NCI-H526 treated with DMSO at 0.1 percent for 48 hours (cell line): ENCODE data around the gene TGFBRAP1.
A peak's percentile ranks its signal among the peaks of the same experiment; 100 is the strongest.
"Not testable (repeated sequence)": the region's sequence is repeated elsewhere in the genome, so short reads cannot be mapped to it uniquely, and the experiment has no call there.

Experiments
- DNase-seq: peaks from one replicate; lab custom pipeline; 2025; lab: John Stamatoyannopoulos, UW

The TGFBRAP1 gene

DNA sequence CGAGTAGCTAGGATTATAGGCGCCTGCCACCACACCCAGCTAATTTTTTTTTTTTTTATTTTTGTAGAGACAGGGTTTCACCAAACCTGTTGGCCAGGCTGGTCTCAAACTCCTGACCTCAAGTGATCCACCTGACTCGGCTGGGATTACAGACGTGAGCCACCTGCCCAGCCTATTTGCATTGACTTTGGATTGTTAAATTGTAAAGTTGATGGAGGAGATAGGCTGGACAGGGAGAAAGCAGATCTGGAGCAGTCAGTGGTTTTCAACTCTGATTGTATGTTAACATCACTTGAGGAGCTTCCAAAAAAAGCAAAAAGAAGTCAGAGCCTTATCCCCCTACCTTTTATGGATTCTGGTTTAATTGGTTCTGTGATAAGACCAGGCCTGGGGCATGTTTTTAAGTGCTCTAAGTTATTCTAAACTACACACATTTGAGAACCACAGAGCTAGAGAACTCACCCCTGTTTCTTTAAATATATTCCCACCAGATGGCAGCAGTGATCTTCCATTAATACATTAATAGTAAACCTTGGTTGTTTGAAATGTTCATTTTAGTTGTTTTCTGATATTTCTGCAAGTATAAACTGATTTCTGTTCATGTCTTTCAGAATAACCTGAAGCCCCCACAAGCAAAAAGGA, 15.3 kb upstream of the TGFBRAP1 start:
- DNase-seq = no peak

DNA sequence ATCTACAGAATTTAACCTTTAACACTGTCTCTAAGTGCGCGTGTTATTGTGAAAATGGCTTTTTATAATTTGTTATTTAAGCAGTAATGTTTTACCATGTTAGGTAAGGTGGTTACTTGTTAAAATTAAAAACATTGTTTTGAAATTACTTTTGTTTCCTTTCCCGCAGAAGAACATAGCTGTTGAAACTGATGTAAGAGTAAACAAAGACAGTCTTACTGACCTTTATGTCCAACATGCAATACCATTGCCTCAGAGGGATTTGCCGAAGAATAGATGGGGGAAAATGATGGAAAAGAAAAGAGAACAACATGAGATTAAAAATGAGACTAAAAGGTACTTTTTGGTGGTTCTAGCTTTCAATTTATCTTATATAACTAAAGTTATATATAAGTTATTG, 9.9 kb upstream of the TGFBRAP1 start:
- DNase-seq = no peak

DNA sequence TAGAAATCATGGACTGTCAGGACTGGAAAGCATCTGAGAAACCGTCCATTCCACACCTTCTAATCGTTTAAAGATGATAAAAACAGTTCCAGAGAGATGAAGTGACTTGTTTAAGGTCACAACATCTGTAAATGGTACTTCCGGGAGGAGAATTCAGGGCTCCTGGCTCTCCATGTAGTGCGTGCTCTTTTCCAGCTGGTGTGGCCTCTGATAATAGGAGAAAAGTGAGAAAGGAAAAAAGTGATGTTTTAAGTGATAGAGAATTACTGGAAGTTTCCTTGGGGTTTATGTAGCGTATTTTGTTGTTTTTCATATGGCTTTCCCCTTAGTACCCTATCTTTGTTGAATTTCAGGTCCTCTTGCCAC, 8.5 kb upstream of the TGFBRAP1 start:
- no peak for DNase-seq

DNA sequence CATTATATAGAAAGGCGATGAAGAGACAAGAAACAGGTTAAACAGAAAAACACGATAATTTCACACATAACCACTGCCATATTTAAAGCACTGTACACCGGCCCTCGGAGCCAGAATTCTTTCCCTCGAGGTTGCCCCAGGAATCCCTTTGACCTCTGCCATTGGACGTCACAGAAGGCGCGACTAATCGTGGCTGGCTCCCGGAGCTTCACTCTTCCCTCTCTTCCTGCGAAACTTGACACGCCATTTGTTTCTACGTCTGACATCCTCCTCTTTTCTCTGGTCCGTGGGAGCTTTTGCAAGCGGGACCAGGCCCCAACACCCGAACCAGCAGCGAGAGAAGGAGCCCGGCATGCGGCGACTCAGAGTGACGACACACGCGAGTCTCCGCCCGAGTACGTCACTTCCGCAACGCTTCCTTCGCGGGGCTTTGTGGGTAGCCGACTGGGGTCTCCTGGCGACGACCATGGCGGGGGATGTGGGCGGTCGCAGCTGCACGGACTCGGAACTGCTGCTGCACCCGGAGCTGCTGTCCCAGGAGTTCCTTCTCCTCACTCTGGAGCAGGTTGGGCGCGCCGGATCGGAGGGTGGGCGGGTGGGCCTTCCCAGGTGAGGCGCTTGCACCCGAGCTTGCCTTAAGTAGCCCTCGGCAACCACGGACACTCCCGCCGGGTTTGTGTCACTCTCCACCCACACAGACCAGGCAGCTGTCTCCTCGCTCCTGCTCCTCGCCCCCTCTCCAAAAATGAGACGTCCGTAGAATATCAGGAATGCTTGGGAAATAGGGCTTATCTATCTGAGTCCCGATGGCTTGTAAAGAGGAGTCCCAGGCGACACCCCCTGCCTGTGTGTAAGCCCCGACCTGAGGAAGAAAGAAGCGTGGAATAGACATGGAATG, 7.8 kb upstream of the TGFBRAP1 start, which contains the start of gene C2orf49:
Gene C2orf49 (plus strand): TSS at position 419 of the 898 bp plus-strand sequence. CDS start 48 bp downstream, at position 467.
- peak; percentile 92 for DNase-seq

DNA sequence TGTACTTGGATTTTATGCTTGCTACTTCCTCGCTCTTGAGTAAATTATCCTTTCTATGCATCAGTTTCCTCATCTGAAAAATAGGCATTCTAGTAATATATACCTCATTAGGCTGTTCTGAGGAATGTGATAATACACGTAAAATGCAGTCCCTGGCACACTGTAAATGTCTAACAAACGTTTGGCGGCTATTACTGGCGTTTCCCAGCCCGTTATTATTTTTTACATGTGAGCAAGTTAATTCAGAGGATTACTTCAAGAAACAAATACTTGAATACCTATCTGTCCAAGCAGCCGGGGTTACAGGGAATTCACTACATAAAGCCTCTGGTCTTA, 7.2 kb upstream of the TGFBRAP1 start:
- DNase-seq = no peak

DNA sequence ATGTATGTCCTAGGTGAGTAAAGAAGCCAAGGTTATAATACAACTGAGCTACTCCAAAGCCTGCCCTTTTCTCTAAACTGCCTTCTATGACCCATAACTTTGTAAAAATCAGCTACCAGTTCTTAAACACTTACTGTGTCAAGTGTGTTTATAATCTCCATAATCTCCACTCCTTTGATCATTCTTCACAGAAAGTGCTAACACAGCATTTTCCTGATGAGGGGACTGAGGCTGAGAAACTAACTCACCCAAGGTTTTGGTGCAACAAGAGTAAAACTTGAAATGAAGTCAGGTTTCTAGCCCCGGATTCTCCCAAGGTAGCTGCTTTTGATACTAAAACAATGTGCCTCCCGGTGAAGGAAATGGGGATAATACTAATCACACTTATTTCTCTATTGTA, 5.9 kb upstream of the TGFBRAP1 start:
- DNase-seq = no peak

DNA sequence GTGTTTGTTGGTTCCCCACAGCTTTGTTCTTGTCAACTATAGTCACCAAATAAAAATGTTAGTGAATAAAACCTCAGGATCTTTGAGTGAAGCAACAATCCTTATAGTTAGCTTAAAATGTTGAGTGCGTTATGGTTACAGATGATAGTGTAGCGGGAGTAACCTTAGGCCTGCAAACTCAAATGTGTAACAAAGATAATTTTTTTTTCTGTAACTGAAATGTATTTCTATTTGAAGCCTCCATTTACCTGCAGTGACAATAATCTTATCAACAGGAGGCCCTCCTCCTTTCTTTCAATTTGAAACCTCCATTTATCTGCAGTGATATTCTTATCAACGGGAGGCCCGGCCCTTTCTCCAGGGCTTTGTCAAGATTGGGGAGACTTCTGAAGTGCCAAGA, 4.7 kb upstream of the TGFBRAP1 start:
- no peak for DNase-seq

DNA sequence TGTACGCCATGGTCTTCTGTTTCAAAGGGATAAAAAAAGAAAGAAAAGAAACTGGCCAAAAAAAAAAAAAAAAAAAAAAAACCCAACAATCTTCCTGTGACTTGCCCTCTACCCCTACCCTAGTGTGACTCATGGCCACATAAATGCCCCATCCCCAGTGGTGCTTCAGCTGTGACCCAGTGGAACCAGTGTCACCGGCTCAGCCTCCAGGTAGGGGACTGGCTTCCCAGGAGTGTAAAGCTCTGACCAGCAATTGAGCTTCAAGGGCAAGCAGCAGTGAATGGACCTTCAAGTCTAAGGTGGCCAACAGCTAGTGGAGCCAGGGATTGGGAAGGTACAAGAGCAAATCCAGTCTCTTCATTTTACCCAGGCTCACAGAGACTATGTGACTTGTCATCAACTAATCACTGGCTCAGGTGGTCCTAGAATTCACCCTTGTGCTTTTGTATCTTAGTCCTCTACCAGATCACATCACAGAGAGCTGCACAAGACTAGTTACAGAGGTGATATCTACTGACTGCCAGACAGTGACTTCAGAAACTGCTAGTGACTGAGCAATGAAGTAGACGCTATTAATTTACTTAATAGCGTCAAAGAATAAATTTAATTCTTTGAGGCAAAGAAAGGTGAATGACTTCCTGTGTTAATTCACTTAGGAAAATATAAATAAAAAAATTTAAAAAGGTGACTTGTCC, 1.3 kb upstream of the TGFBRAP1 start:
- DNase-seq = no peak

DNA sequence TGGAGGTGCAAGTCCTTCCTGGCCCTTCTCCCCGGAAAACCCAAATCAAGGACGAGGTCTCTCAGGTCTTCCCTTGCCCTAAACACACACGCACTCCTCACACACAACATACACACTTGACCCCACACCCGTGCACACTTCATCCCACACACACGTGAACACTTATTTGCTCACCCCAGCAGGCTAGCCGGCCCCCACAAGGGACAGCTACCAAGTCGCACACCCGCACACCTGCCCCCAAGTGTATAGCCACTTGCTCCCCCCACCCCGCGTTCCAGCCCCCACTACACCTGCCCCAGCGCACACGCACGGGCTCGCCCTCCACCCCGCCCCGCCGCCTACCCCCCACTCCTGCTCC, 359 bp downstream of the TGFBRAP1 start:
- DNase-seq = no peak

DNA sequence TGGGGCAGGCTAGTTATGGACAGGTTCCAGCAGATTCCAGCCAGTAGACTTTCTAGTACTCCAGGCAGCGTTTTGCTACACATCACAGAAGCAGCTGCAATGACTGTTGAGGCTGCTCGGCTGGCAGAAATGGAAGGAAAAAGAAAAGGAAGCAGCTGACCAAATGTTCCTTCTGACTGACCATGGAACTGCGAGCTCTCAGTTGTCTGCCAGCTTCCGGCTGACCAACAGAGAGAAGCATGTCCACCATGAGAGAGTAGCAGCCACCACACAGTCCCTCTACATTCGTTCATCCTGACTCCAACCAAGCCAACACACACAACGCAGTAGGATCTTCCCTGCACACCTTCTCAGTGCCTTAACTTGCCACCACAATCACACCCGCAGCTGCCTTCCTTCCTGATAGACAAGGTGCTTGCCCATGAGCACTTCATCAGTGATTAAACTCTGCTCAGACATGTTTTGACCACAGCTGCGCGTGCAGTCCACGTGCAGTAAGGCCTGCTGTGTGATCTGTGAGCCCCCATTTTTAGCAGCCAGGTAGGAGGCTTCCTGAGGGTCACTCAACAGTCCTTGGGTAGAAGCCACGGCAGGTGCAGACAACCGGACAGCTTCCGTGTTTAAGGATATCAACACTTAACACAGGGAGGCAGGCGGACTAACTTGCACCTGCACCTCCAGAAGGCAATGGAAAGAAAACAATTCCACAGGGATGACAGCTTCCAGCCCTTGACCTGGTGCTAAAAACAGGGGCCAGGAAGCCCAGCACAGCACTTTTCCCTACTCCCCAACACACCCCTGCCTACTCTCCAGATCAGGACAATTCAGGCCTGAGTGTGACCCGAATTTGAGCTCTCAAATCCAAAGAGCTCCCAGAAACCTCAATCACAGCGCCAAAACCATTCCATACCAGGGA, 996 bp downstream of the TGFBRAP1 start:
- DNase-seq = peak; percentile 41

DNA sequence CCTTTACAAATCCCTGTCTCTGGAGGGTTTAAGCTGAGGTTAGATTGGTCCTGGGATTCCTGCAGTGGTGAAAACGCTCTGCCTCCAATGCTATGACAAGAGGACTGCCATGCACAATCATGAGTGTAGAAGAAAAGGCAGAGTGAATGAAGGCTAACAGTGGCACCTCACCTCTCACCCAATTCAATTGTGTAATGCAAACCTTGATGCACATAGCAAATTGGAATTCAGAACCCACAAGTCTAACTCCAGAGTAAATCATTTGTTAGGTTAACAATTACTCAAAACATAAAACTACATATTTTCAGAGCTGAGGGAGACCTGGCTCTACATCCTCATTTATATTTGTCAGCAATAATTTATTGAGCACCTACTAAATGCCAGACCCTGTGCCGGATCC, 1.8 kb downstream of the TGFBRAP1 start:
- no peak for DNase-seq

DNA sequence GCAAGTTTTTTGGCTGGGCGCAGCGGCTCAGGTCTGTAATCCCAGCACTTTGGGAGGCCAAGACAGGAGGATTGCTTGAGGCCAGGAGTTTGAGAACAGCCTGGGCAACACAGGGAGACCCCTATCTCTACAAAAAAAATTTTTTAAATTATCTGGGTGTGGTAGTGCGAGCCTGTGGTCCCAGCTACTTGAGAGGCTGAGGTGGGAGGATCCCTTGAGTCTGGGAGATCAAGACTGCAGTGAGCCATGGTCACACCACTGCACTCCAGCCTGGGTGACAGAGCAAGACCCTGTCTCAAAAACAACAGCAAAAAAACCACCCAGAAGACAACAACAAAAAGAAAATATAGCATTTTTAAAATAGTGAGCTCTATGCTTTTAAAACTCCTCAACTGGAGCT, 2.3 kb downstream of the TGFBRAP1 start:
- DNase-seq = not testable (repeated sequence)

DNA sequence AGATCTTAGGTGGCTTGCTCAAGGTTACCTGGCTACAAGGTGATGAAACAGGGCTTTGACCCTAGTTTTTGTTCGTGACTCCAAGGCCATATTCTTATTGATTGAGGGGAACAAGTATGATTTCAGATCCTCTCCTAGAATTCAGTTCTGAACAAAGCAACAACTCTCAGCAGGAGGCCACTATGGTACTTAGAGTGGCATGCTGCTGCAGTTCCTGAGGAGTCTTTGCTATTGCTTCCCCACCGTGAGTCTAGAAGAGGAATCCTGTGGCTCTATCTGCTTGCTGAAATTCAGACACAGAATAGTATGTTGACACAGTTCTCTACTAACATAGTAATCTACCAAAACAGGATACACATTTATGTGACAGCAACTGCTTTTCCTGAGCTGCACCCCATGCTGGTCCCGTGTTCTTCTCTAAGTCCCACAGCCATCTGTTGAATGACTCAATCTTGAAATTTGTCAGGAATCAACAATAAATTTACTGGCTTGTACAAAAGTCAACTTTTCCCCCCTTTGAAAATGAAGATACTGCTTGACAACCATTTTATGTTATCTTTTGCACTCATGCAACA, 4.1 kb downstream of the TGFBRAP1 start:
- DNase-seq = no peak

DNA sequence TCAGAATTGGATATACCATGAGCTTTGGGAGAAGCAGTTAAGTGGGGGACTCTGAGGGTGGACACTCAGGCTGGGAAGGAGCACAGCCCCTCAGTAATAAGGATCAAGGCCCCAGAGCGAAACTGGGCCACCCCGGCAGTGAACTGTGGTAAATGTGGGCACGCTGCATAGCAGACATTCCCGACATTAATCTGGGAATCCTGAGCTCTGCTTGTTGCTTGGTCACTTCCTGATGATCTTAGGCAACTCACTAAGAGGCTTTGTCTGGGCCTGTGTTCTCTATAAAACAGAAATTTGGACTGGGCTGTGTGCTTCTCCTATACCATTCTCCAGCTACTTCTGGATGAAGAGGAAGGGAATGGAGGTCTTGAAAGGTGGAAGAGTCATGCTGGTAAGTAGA, 4.8 kb downstream of the TGFBRAP1 start:
- no peak for DNase-seq

DNA sequence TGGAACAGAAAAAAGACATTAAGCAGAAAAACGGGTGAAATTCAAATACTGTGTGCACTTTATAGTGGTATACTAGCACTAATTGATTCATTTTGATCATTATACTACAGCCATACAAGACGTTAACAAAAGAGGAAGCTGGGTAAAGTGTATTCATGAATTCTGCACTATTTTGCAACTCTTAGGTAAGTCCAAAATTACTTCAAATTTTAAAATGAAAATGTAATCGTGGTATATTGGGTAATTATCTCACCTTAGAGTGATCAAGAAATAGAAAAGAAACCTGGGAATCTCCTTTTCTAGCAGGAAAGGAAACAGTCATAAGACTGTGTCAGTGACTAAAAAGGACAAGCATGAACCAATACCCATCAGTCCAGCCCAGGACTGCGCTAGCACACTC, 5.4 kb downstream of the TGFBRAP1 start:
- DNase-seq = no peak

DNA sequence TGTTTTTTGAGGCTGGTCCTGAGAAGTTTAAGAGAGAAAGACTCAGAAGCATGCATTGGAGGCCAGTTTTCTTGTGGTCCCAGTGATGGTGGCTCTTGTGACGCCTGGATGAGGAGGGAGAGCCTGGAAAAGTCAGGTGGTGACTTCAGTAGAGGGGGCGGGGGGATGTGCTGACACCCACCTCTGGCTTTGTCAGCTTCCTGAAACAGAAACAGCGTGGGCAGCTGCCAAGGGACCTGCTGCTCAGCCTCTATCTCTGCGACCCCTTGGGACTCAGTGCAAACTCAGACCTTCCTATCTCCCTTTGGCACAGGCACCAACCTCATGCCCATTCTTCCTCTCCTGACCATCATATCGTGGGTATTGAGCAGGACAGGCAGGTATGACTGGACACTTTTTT, 6.4 kb downstream of the TGFBRAP1 start:
- no peak for DNase-seq

DNA sequence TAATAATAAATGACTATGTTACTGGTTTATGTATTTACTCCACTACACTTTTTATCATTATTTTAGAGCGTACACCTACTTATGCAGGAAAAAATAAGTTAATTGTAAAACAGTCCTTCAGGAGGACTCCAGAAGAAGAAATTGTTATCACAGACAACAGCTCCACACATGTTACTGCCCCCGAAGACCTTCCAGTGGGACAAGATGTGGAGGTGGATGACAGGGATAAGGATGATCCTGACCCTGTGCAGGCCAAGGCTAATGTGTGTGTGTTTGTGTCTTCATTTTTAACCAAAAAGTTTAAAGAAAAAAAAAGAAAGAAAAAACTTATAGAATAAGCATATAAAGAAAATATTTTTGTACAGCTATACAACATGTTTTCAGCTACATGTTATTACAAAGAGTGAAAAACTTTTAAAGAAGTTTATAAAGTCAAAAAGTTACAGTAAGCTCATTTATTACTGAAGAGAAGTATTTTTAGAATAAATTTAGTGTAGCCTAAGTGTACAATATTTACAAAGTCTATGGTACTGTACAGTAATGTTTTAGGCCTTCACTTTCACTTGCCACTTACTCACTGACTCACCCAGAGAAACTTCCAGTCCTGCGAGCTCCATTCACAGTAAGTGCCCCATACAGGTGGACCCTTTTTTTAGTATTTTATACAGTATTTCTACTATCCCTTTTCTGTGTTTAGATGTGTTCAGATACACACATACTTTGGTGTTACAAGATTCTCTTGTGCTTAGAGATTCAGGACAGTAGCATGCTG, 7.5 kb downstream of the TGFBRAP1 start:
- no peak for DNase-seq

DNA sequence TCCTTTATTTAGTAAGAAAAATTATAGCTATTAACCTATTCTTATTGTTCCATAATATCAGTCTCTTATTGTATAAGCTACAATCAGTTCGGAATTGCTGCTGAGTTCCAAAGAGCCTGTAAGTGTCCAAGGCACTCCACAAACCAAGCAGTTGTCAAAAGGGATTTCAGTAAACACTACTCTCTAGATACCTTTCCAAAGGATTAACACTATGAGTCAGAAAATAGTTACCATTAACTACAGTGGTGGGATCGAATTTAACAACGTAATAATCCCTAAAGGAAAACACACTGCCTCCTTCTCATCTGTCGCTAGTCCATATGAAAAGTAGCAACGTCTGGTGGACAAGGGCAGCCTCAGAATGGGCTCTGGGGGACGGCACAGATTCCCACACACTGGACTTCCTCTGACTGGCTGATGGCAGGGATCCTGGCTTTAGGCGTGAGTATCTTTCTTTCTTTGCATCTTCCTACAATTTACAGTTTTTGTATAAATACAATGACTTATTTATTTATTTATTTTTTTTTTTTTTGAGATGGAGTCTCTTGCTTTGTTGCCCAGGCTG, 8.8 kb downstream of the TGFBRAP1 start:
- DNase-seq = no peak

DNA sequence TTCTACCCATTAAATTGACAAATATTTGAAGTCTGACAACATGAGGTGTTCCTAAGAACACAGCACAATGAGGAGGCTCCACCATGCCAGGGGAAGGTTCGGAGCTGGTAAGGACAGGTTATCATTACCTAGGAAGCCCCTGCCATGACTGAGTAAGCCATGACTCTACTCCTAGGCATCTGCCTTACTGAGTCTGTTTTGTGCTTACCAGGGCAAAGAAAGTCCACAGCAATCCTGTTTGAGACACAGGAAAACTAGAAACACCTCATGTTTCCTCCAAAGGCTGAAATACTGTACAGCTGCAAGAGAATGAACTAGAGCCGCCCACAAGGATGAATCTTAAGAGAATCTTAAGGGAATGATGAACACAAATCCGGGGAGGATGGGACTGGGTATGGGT, 11.6 kb downstream of the TGFBRAP1 start:
- DNase-seq = no peak

DNA sequence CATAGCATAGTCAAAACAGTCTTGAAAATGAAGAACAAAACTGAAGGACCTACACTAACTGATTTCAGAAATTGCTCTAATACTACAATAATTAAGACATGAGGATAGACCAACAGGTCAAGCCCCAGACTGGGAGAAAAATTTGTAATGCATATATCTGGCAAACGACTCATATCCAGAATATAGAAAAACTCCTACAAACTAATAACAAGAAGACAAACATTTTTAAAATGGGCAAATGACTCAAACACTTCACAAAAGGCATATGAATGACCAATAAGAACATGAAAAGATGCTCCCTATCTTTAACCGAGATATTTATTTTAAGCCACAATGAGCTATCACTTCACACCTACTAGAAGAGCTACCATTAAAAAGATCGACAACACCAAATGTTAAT, 14.2 kb downstream of the TGFBRAP1 start:
- no peak for DNase-seq

DNA sequence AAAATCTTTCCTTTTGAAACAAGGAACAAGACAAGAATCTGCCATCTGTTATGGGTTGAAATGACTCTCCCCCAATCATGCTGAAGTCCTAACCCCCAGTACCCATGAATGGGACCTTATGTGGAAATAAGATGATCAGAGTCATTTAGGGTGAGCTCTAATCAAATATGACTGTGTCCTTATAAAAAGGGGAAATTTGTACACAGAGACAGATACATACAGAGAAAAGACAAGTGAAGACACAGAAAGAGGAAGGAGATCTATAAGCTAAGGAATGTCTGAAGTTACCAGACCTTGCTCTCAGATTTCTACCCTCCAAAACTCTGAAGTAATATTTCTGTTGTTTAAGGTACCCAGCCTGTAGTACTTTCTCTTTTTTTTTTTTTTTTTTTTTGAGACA, 15.7 kb downstream of the TGFBRAP1 start:
- no peak for DNase-seq
